Upper lobe of left lung (tissue), 4 donors: Measurements from ENCODE around the gene KIF22.

Source experiments
- EP300 ChIP-seq, 4 donors: sonication (generic); formaldehyde crosslinking; IDR thresholded peaks; one replicate each; pipeline ENCODE4 v1.5.1; 2017; ENCODE audit warnings: antibody characterized with exemption in 4 of 4, control low read depth in 2 of 4
- POLR2A ChIP-seq, 4 donors: fragments of 450-650 bp; IDR thresholded peaks; one replicate each; pipeline ENCODE4 v1.5.1; 2016 to 2017; ENCODE audit warnings: antibody characterized with exemption in 4 of 4, mild to moderate bottlenecking in 2 of 4
- POLR2AphosphoS5 ChIP-seq, 2 donors: sonication (generic); formaldehyde crosslinking; IDR thresholded peaks; one replicate each; pipeline ENCODE4 v1.5.1; 2017; ENCODE audit warnings: antibody characterized with exemption in 2 of 2
- TF ChIP-seq, protein P1 (sequence below), 6 experiments: fragments of 450-650 bp in 4 of 6; fragments of 200-600 bp in 2 of 6; sonication (generic) in 2 of 6; IDR thresholded peaks; one replicate each; pipeline ENCODE4 v1.5.1; 2016 to 2019; ENCODE audit warnings: antibody characterized with exemption in 6 of 6

DNA sequence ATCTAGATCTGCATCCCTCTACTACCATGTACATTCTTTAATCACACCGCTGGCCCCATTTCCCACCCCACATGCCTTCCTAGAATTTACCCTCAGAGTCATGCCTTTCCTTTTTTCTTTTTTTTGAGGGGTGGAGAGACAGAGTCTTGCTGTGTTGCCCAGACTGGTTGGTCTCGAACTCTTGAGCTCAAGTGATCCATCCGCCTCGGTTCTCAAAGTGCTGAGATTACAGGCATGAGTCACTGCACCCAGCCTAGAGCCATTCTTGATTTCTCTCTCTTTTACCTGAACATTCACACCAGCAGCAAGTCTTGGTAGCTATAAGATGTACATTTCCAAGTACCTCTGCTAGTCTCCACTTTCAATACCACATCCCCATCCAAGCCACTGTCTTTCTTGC, 27.5 kb downstream of the KIF22 start:
- TF ChIP-seq, protein P1, sequence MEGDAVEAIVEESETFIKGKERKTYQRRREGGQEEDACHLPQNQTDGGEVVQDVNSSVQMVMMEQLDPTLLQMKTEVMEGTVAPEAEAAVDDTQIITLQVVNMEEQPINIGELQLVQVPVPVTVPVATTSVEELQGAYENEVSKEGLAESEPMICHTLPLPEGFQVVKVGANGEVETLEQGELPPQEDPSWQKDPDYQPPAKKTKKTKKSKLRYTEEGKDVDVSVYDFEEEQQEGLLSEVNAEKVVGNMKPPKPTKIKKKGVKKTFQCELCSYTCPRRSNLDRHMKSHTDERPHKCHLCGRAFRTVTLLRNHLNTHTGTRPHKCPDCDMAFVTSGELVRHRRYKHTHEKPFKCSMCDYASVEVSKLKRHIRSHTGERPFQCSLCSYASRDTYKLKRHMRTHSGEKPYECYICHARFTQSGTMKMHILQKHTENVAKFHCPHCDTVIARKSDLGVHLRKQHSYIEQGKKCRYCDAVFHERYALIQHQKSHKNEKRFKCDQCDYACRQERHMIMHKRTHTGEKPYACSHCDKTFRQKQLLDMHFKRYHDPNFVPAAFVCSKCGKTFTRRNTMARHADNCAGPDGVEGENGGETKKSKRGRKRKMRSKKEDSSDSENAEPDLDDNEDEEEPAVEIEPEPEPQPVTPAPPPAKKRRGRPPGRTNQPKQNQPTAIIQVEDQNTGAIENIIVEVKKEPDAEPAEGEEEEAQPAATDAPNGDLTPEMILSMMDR (IDR thresholded peaks at IDR 0.05), result no peak
- TF ChIP-seq EP300 (IDR thresholded peaks at IDR 0.05), result no peak
- no peak for TF ChIP-seq POLR2A (IDR thresholded peaks at IDR 0.05)
- no peak for TF ChIP-seq POLR2AphosphoS5 (IDR thresholded peaks at IDR 0.05)
